Epithelial cell of esophagus (primary cell): Measurements from ENCODE around the gene SLC4A5.

Experiments
- DNase-seq: peaks from one replicate; pipeline ENCODE4 v3.0.0; 2010; ENCODE audit warnings: low read depth
- H3K4me3 ChIP-seq: 2 replicates; pipeline ENCODE4 v1.5.1; 2011; ENCODE audit warnings: mild to moderate bottlenecking, low read length, control low read depth
- CTCF ChIP-seq: IDR thresholded peaks from 2 replicates; pipeline ENCODE4 v1.5.1; 2011; ENCODE audit warnings: low read depth, mild to moderate bottlenecking, low read length, control low read depth, inconsistent platforms; ENCODE audit not compliant: insufficient read depth; ENCODE audit errors: missing control alignments

Gene SLC4A5

GRCh38 chr2:74304332-74305148 lies 38.7 kb downstream of the SLC4A5 start:
- no peak for TF ChIP-seq CTCF
- H3K4me3 ChIP-seq = no peak overlapping the region
- no peak for DNase-seq

GRCh38 chr2:74302865-74303264 lies 40.4 kb downstream of the SLC4A5 start:
- H3K4me3 ChIP-seq = no peak overlapping the region
- no peak for DNase-seq
- TF ChIP-seq CTCF = no peak

- no peak for DNase-seq
- no peak overlapping the region for H3K4me3 ChIP-seq
- no peak for TF ChIP-seq CTCF
Observed at GRCh38 chr2:74301262-74301661, 42.0 kb downstream of the SLC4A5 start.

- DNase-seq = no peak
- no peak overlapping the region for H3K4me3 ChIP-seq
- no peak for TF ChIP-seq CTCF
Observed at GRCh38 chr2:74300506-74300905, 42.7 kb downstream of the SLC4A5 start.

GRCh38 chr2:74297950-74298349 lies 45.3 kb downstream of the SLC4A5 start:
- no peak overlapping the region for H3K4me3 ChIP-seq
- no peak for DNase-seq
- TF ChIP-seq CTCF = no peak

GRCh38 chr2:74297391-74297790 lies 45.8 kb downstream of the SLC4A5 start:
- no peak for TF ChIP-seq CTCF
- no peak for DNase-seq
- H3K4me3 ChIP-seq = no peak overlapping the region
